GM21576 (cell line): ENCODE data around the gene OTOP2.

Experiments
- ATAC-seq: cut with Tn5 transposase; IDR thresholded peaks from one replicate; pipeline ENCODE4 v1.9.1; 2021; ENCODE audit warnings: mild to moderate bottlenecking, moderate library complexity; ENCODE audit not compliant: unreplicated experiment

Gene OTOP2

GRCh38 chr17:74924250-74924948 is at the start of gene OTOP2:
Gene OTOP2, plus strand, starts transcription at chr17:74924273. Its CDS starts 360 bp downstream, at chr17:74924633.
- no peak for ATAC-seq

GRCh38 chr17:74874615-74875037 is 49.4 kb upstream of the OTOP2 start:
- no peak for ATAC-seq

- no peak for ATAC-seq
These were observed 48.7 kb upstream of the OTOP2 start for GRCh38 chr17:74875155-74875976.

- no peak for ATAC-seq
These were observed 48.0 kb upstream of the OTOP2 start for GRCh38 chr17:74875977-74876593.

- ATAC-seq: no peak
These were observed 46.2 kb upstream of the OTOP2 start for GRCh38 chr17:74877592-74878548.

GRCh38 chr17:74878658-74879057 is 45.4 kb upstream of the OTOP2 start:
- no peak for ATAC-seq

- ATAC-seq: no peak
These were observed 44.8 kb upstream of the OTOP2 start for GRCh38 chr17:74879308-74879707.

GRCh38 chr17:74881073-74881472 is 43.0 kb upstream of the OTOP2 start:
- ATAC-seq: no peak

GRCh38 chr17:74882517-74883240 is 41.4 kb upstream of the OTOP2 start:
- ATAC-seq: no peak

- no peak for ATAC-seq
These were observed 40.8 kb upstream of the OTOP2 start for GRCh38 chr17:74883241-74883745.

GRCh38 chr17:74888469-74888868 is 35.6 kb upstream of the OTOP2 start:
- no peak for ATAC-seq

GRCh38 chr17:74890554-74890953 is 33.5 kb upstream of the OTOP2 start:
- ATAC-seq: no peak

GRCh38 chr17:74892013-74892841 is 31.8 kb upstream of the OTOP2 start:
- ATAC-seq: no peak

GRCh38 chr17:74892974-74893911 is 30.8 kb upstream of the OTOP2 start, which contains the start of gene FADS6:
Gene FADS6, minus strand, starts transcription at chr17:74893633. Its CDS starts 38 bp downstream, at chr17:74893595.
- ATAC-seq: no peak

- ATAC-seq: no peak
These were observed 30.0 kb upstream of the OTOP2 start for GRCh38 chr17:74893936-74894671.

GRCh38 chr17:74898376-74898946 is 25.6 kb upstream of the OTOP2 start:
- no peak for ATAC-seq

- ATAC-seq: no peak
These were observed 23.9 kb upstream of the OTOP2 start for GRCh38 chr17:74900208-74900607.
